GM12891 (cell line): Measurements from ENCODE around the gene ELP5.
A peak's percentile ranks its signal among the peaks of the same experiment; 100 is the strongest.

Experiments
- DNase-seq: peaks from one replicate; pipeline ENCODE4 v3.0.0; 2011; ENCODE audit warnings: low spot score; ENCODE audit not compliant: insufficient read length
- FAIRE-seq: peaks from 2 replicates; lab custom pipeline; 2011; peaks lifted over from hg19 to GRCh38; lab: Jason Lieb, UNC
- PAX5 ChIP-seq: IDR thresholded peaks from 2 replicates; pipeline ENCODE4 v1.6.1; 2011; ENCODE audit warnings: low read length, moderate library complexity, mild to moderate bottlenecking; ENCODE audit not compliant: insufficient read depth, severe bottlenecking
- POLR2A ChIP-seq: IDR thresholded peaks from 2 replicates; pipeline ENCODE4 v1.6.1; 2011; ENCODE audit warnings: low read depth, low read length, control low read depth
- POLR2AphosphoS5 ChIP-seq: IDR thresholded peaks from 2 replicates; pipeline ENCODE4 v1.6.1; 2011; ENCODE audit warnings: low read depth, low read length, control low read depth
- POU2F2 ChIP-seq: IDR thresholded peaks from 2 replicates; pipeline ENCODE4 v1.6.1; 2011; ENCODE audit warnings: low read depth, mild to moderate bottlenecking, control low read depth, low read length, moderate library complexity
- SPI1 ChIP-seq: IDR thresholded peaks from 2 replicates; pipeline ENCODE4 v1.6.1; 2011; ENCODE audit warnings: low read depth, low read length, control low read depth
- TAF1 ChIP-seq: IDR thresholded peaks from 2 replicates; pipeline ENCODE4 v1.6.1; 2011; ENCODE audit warnings: low read depth, low read length, control low read depth

Gene ELP5

GRCh38 chr17:7262192-7262934, 10.3 kb downstream of the ELP5 start, which contains the start of gene CLDN7:
CLDN7 (minus strand) TSS chr17:7262478; CDS start chr17:7262043, 435 bp downstream.
- no peak for FAIRE-seq
- TF ChIP-seq TAF1, result no peak
- no peak for TF ChIP-seq SPI1
- TF ChIP-seq PAX5, result no peak
- no peak for TF ChIP-seq POLR2AphosphoS5
- TF ChIP-seq POU2F2, result no peak
- no peak for TF ChIP-seq POLR2A
- no peak for DNase-seq

- TF ChIP-seq POLR2A, result no peak
- TF ChIP-seq TAF1, result no peak
- no peak for TF ChIP-seq POLR2AphosphoS5
- TF ChIP-seq SPI1, result no peak
- TF ChIP-seq PAX5, result no peak
- TF ChIP-seq POU2F2, result no peak
- no peak for FAIRE-seq
- DNase-seq, result no peak
Measured at GRCh38 chr17:7262935-7263800, 11.2 kb downstream of the ELP5 start.

- FAIRE-seq (no peak), DNase-seq (no peak)
- no peak for TF ChIP-seq POU2F2
- TF ChIP-seq POLR2A, result no peak
- TF ChIP-seq PAX5, result no peak
- no peak for TF ChIP-seq POLR2AphosphoS5
Measured at GRCh38 chr17:7263801-7264078, 11.7 kb downstream of the ELP5 start.

- no peak for DNase-seq
Measured at GRCh38 chr17:7266784-7267183, 14.8 kb downstream of the ELP5 start.

DNA sequence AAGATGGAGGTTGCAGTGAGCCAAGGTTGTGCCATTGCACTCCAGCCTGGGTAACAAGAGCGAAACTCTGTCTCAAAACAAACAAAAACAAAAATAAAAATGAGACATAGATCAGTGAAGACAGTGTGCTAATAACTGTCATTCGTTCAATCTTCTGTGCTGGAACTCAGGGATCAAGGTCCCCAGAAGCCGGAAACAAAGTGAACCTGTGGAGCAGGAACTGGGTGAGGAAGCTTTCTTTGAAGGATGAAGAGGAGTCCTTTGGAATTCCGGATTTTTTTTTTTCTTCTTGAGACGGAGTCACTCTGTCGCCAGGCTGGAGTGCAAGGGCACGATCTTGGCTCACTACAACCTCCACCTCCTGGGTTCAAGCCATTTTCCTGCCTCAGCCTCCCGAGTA, 27.4 kb downstream of the ELP5 start:
- TF ChIP-seq TAF1 (no peak), POLR2AphosphoS5 (no peak), POU2F2 (no peak), SPI1 (no peak), POLR2A (no peak), PAX5 (no peak)
- DNase-seq (no peak), FAIRE-seq (no peak)

More at GRCh38 chr17:7266784-7267183, 14.8 kb downstream of the ELP5 start:
- FAIRE-seq, result no peak
- TF ChIP-seq POLR2AphosphoS5, result no peak
- no peak for TF ChIP-seq TAF1
- no peak for TF ChIP-seq POLR2A

DNA sequence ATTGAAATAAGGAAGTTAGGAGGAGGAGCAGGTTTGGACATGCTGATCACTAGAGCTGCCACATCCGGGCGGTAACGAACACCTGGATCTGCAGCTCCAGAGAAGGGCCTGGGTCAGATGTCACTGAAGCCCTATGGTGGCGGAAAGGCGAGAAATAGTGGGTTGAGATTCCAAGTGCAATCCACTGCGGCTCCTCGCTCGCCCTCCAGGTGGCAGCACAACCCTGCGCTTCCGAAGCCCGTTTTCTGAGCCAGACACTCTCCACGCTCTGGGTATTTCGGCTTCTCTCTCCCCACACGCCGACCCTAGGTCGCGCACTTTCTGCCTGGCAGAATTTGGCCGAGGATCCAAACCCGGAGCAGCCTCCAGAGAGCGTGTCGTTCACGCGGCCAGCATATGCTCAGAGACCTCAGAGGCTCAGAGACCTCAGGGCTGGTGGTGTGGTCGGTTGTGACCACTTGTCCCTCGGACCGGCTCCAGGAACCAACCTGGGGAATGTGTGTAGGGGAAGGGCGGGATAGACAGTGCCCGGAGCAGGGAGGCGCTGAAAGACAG, 28.6 kb downstream of the ELP5 start:
- DNase-seq, result peak; percentile 85
- FAIRE-seq, result peak; percentile 97

DNA sequence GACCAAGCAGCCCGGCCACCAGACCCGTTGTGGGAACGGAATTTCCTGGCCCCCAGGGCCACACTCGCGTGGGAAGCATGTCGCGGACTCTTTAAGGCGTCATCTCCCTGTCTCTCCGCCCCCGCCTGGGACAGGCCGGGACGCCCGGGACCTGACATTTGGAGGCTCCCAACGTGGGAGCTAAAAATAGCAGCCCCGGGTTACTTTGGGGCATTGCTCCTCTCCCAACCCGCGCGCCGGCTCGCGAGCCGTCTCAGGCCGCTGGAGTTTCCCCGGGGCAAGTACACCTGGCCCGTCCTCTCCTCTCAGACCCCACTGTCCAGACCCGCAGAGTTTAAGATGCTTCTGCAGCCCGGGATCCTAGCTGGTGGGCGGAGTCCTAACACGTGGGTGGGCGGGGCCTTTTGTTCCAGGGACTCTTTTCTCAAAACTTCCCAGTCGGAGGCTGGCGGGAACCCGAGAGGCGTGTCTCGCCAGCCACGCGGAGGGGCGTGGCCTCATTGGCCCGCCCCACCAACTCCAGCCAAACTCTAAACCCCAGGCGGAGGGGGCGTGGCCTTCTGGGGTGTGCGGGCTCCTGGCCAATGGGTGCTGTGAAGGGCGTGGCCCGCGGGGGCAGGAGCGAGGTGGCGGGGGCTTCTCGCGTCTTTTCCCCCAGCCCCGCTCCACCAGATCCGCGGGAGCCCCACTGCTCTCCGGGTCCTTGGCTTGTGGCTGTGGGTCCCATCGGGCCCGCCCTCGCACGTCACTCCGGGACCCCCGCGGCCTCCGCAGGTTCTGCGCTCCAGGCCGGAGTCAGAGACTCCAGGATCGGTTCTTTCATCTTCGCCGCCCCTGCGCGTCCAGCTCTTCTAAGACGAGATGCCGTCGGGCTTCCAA, 29.3 kb downstream of the ELP5 start, which contains the start of gene SLC2A4:
Gene SLC2A4 (plus strand): TSS at position 645 of the 879 bp plus-strand sequence. CDS start 217 bp downstream, at position 862.
- TF ChIP-seq POLR2AphosphoS5, result no peak
- no peak for TF ChIP-seq POU2F2
- no peak for TF ChIP-seq PAX5
- no peak for TF ChIP-seq TAF1
- no peak for TF ChIP-seq POLR2A
- TF ChIP-seq SPI1, result no peak
- FAIRE-seq (peak; percentile 91), DNase-seq (peak; percentile 98)

More for the DNA sequence above, 28.6 kb downstream of the ELP5 start:
- TF ChIP-seq PAX5 (peak; percentile 45), SPI1 (no peak)

- DNase-seq (no peak), FAIRE-seq (no peak)
- no peak for TF ChIP-seq SPI1
- no peak for TF ChIP-seq POLR2A
- TF ChIP-seq POU2F2, result no peak
- TF ChIP-seq TAF1, result no peak
- TF ChIP-seq PAX5, result no peak
- no peak for TF ChIP-seq POLR2AphosphoS5
Measured at GRCh38 chr17:7281953-7282751, 30.1 kb downstream of the ELP5 start.
